ENCODE data around the gene DEFB119.
"Not testable (repeated sequence)": the region's sequence is repeated elsewhere in the genome, so short reads cannot be mapped to it uniquely, and the experiment has no call there.

Gene DEFB119

GRCh38 chr20:31390490-31390889, at the start of gene DEFB119:
Gene DEFB119 (minus strand): TSS chr20:31390590. CDS start chr20:31390483, 107 bp downstream.
- no peak for DNase-seq

- no peak for DNase-seq
These were observed 40.3 kb upstream of the DEFB119 start for GRCh38 chr20:31430568-31431115.

GRCh38 chr20:31427576-31427975, 37.2 kb upstream of the DEFB119 start:
- not testable (repeated sequence) for DNase-seq

GRCh38 chr20:31426891-31427551, 36.6 kb upstream of the DEFB119 start:
- not testable (repeated sequence) for DNase-seq

GRCh38 chr20:31425797-31426196, 35.4 kb upstream of the DEFB119 start:
- no peak for DNase-seq

GRCh38 chr20:31418307-31418706, 27.9 kb upstream of the DEFB119 start:
- no peak for DNase-seq

- DNase-seq, result no peak
These were observed 25.3 kb upstream of the DEFB119 start for GRCh38 chr20:31415653-31416052.

- no peak for DNase-seq
These were observed 24.0 kb upstream of the DEFB119 start for GRCh38 chr20:31414381-31414780.

GRCh38 chr20:31410011-31410410, 19.6 kb upstream of the DEFB119 start:
- DNase-seq, result no peak

GRCh38 chr20:31406115-31406514, 15.7 kb upstream of the DEFB119 start, which contains the start of gene DEFB121:
Gene DEFB121 (minus strand): TSS chr20:31406215. CDS start chr20:31406152, 63 bp downstream.
- no peak for DNase-seq

GRCh38 chr20:31403886-31404285, 13.5 kb upstream of the DEFB119 start:
- no peak for DNase-seq

GRCh38 chr20:31394900-31395299, 4.5 kb upstream of the DEFB119 start:
- no peak for DNase-seq

GRCh38 chr20:31392836-31393235, 2.4 kb upstream of the DEFB119 start:
- DNase-seq, result no peak

- no peak for DNase-seq
These were observed 16.0 kb downstream of the DEFB119 start for GRCh38 chr20:31374346-31374745.

- DNase-seq, result no peak
These were observed 22.1 kb downstream of the DEFB119 start, which contains the start of gene DEFB118 for GRCh38 chr20:31368301-31368700. Gene DEFB118 (plus strand): TSS chr20:31368601. CDS start chr20:31368651, 50 bp downstream.

GRCh38 chr20:31364272-31364671, 26.1 kb downstream of the DEFB119 start:
- not testable (repeated sequence) for DNase-seq

GRCh38 chr20:31363295-31363694, 27.1 kb downstream of the DEFB119 start:
- DNase-seq, result no peak

- DNase-seq, result no peak
These were observed 34.4 kb downstream of the DEFB119 start for GRCh38 chr20:31355981-31356380.

- DNase-seq, result no peak
These were observed 48.9 kb downstream of the DEFB119 start for GRCh38 chr20:31341470-31341869.

- no peak for DNase-seq
These were observed 59.5 kb downstream of the DEFB119 start for GRCh38 chr20:31330893-31331292.

Data from NCI-H2171 (cell line).